BLaER1 (cell line): ENCODE measurements around the gene SLX4IP.

ENCODE experiments used
- H3K27ac ChIP-seq: shearing (Covaris generic); formaldehyde crosslinking; 2 replicates; pipeline ENCODE4 v1.8.1; 2022
- H3K27me3 ChIP-seq: shearing (Covaris generic); formaldehyde crosslinking; 2 replicates; pipeline ENCODE4 v1.8.1; 2022
- H3K36me3 ChIP-seq: shearing (Covaris generic); formaldehyde crosslinking; 2 replicates; pipeline ENCODE4 v1.8.1; 2022
- H3K4me1 ChIP-seq: shearing (Covaris generic); formaldehyde crosslinking; 2 replicates; pipeline ENCODE4 v1.8.1; 2022
- H3K4me2 ChIP-seq: shearing (Covaris generic); formaldehyde crosslinking; 2 replicates; pipeline ENCODE4 v1.8.1; 2022
- H3K4me3 ChIP-seq: shearing (Covaris generic); formaldehyde crosslinking; 2 replicates; pipeline ENCODE4 v1.8.1; 2022
- H3K9ac ChIP-seq: shearing (Covaris generic); formaldehyde crosslinking; 2 replicates; pipeline ENCODE4 v1.8.1; 2022
- H3K9me3 ChIP-seq: shearing (Covaris generic); formaldehyde crosslinking; 2 replicates; pipeline ENCODE4 v1.8.1; 2022
- H4K20me1 ChIP-seq: shearing (Covaris generic); formaldehyde crosslinking; 2 replicates; pipeline ENCODE4 v1.8.1; 2022
- Cebpa-rat ChIP-seq: shearing (Covaris generic); IDR thresholded peaks from 2 replicates; pipeline ENCODE4 v1.8.1; 2022

The SLX4IP gene

DNA sequence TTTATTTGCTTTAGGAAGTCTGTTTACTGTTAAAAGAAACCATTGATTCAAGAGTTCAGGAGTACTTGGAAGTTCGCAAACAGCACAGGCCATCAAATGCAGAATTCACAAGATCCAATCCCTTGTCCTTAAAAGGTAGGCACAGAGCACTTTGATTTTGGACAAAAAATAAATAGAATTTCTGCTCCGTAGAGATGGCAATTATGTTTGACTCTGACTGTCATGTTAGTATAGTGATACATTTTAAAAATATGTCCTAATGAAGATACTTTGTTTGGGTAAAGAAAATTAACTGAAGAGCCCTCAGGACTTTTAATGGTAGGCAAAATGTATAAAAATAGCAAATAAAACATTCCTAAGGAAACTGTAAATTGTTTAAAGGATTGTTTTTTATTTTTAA, 125.6 kb downstream of the SLX4IP start:
- Histone ChIP-seq H3K27ac (no peak overlapping the region), H3K4me3 (no peak overlapping the region), H3K9ac (no peak overlapping the region), H3K4me2 (no peak overlapping the region), H3K27me3 (no peaks in the 10 kb centered on the region), H4K20me1 (peaks cover 4% of the 10 kb centered on the region; the same call in 1 of the 2 replicates), H3K4me1 (peaks cover 19% of the 10 kb centered on the region; the same call in 1 of the 2 replicates), H3K36me3 (peaks cover 12% of the 10 kb centered on the region), H3K9me3 (peaks cover 23% of the 10 kb centered on the region)
- TF ChIP-seq Cebpa-rat, result no peak

GRCh38 chr20:10561302-10561701, 126.2 kb downstream of the SLX4IP start:
- no peaks in the 10 kb centered on the region for H4K20me1 ChIP-seq
- TF ChIP-seq Cebpa-rat, result no peak
- H3K9me3 ChIP-seq, result peaks cover 23% of the 10 kb centered on the region
- no peak overlapping the region for H3K4me2 ChIP-seq
- H3K9ac ChIP-seq, result no peak overlapping the region
- H3K27me3 ChIP-seq, result no peaks in the 10 kb centered on the region
- H3K36me3 ChIP-seq, result peaks cover 12% of the 10 kb centered on the region
- H3K4me1 ChIP-seq, result peaks cover 19% of the 10 kb centered on the region; the same call in 1 of the 2 replicates
- no peak overlapping the region for H3K27ac ChIP-seq
- no peak overlapping the region for H3K4me3 ChIP-seq

DNA sequence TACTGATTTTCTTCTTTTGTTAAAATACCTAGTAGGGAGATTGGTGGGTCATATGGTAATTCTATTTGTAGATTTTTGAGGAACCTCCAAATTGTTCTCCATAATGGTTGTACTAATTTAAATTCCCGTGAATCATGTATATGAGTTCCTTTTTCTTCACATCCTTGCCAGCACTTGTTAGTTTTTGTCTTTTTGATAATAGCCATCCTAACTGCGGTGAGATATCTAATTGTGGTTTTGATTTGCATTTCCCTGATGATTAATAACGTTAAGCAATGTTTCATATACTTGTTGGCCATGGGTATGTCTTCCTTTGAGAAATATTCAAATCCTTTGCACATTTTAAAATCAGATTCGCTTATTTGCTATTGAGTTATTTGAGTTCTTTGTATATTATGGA, 127.8 kb downstream of the SLX4IP start:
- Histone ChIP-seq H4K20me1 (no peaks in the 10 kb centered on the region), H3K4me2 (no peak overlapping the region), H3K36me3 (peaks cover 21% of the 10 kb centered on the region), H3K27ac (no peak overlapping the region), H3K4me3 (no peak overlapping the region), H3K27me3 (no peaks in the 10 kb centered on the region), H3K9me3 (peaks cover 23% of the 10 kb centered on the region), H3K9ac (no peak overlapping the region), H3K4me1 (peaks cover 16% of the 10 kb centered on the region; the same call in 1 of the 2 replicates)
- no peak for TF ChIP-seq Cebpa-rat

- Histone ChIP-seq H3K27me3 (no peaks in the 10 kb centered on the region), H3K4me2 (no peak overlapping the region), H3K9ac (no peak overlapping the region), H3K36me3 (peaks cover 21% of the 10 kb centered on the region), H3K4me3 (no peak overlapping the region), H3K27ac (no peak overlapping the region), H4K20me1 (no peaks in the 10 kb centered on the region), H3K4me1 (peaks cover 5% of the 10 kb centered on the region; the same call in 1 of the 2 replicates), H3K9me3 (peaks cover 23% of the 10 kb centered on the region)
- no peak for TF ChIP-seq Cebpa-rat
These were observed 128.9 kb downstream of the SLX4IP start for GRCh38 chr20:10563935-10564492.

DNA sequence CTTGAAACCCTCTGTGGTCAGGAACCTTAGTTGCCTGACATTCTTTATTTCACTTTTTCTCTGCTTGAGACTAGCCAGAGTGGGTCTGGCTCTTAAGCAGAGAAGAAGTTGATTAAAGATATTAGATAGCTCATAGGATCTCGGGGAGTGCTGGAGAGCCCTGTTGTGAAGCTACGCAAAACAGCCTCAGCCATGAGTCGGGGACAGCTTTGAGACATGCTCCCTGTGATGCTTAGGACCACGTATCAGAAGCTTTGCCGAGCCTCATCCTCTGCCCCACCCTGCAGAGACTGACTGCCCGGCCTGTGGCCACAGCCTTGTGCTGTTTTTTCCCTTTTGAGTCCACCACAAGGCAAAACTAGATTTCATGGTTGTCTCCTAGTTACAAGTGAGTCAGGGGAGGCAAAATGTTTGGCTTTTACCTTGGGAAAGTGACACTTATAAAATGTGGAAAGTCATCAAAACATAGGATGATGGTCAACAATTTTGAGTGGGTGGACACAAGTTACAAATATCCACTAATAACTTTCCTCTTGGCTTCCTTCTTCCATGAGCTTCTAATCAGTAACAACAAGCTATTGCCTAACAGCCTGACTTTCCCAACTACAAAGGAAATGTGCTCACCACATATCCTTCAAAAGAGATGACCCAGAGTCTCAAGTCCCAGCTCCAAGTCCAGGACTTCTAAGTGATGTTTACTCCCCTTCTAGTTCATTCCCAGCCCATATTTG, 130.3 kb downstream of the SLX4IP start:
- Histone ChIP-seq H3K9me3 (peaks cover 23% of the 10 kb centered on the region), H4K20me1 (no peaks in the 10 kb centered on the region), H3K4me1 (no peaks in the 10 kb centered on the region), H3K27ac (no peak overlapping the region), H3K9ac (no peak overlapping the region), H3K27me3 (no peaks in the 10 kb centered on the region), H3K36me3 (peaks cover 26% of the 10 kb centered on the region), H3K4me2 (no peak overlapping the region), H3K4me3 (no peak overlapping the region)
- no peak for TF ChIP-seq Cebpa-rat

- Histone ChIP-seq H3K4me3 (no peak overlapping the region), H3K9me3 (peaks cover 23% of the 10 kb centered on the region), H3K9ac (no peak overlapping the region), H3K4me2 (no peak overlapping the region), H3K27me3 (no peaks in the 10 kb centered on the region), H3K4me1 (no peaks in the 10 kb centered on the region), H3K27ac (no peak overlapping the region), H4K20me1 (no peaks in the 10 kb centered on the region), H3K36me3 (peaks cover 29% of the 10 kb centered on the region)
- TF ChIP-seq Cebpa-rat, result no peak
These were observed 131.1 kb downstream of the SLX4IP start for GRCh38 chr20:10565922-10566897.

DNA sequence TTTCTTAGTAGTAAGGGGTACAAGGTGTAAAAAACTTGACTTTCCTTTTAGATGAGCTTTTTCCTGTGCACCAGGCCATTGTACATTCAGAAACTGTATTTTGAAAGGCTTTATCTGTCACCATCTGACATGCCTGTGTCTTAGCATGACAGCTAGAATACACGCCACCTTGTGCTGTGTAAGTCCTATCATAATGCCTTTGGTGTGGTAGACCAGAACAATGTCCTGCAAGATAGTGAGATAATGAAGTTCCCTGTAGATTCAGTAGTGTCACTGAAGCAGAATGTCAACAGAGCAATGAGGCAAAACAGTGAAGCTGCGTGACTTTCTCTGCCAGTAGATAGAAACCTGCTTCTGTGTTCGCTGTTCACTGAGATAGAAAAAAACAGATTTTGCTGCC, 132.9 kb downstream of the SLX4IP start:
- H3K4me2 ChIP-seq, result no peak overlapping the region
- no peak overlapping the region for H3K4me3 ChIP-seq
- H3K27me3 ChIP-seq, result no peaks in the 10 kb centered on the region
- H3K36me3 ChIP-seq, result peaks cover 21% of the 10 kb centered on the region
- no peaks in the 10 kb centered on the region for H4K20me1 ChIP-seq
- no peak for TF ChIP-seq Cebpa-rat
- no peaks in the 10 kb centered on the region for H3K4me1 ChIP-seq
- H3K9ac ChIP-seq, result no peak overlapping the region
- peaks cover 8% of the 10 kb centered on the region; the same call in 1 of the 2 replicates for H3K9me3 ChIP-seq
- H3K27ac ChIP-seq, result no peak overlapping the region

GRCh38 chr20:10571313-10571815, 136.3 kb downstream of the SLX4IP start:
- Histone ChIP-seq H3K4me2 (no peak overlapping the region), H3K9ac (no peak overlapping the region), H3K4me1 (no peaks in the 10 kb centered on the region), H3K9me3 (no peaks in the 10 kb centered on the region), H3K27me3 (no peaks in the 10 kb centered on the region), H4K20me1 (no peaks in the 10 kb centered on the region), H3K4me3 (no peak overlapping the region), H3K27ac (no peak overlapping the region), H3K36me3 (peaks cover 21% of the 10 kb centered on the region)
- no peak for TF ChIP-seq Cebpa-rat

DNA sequence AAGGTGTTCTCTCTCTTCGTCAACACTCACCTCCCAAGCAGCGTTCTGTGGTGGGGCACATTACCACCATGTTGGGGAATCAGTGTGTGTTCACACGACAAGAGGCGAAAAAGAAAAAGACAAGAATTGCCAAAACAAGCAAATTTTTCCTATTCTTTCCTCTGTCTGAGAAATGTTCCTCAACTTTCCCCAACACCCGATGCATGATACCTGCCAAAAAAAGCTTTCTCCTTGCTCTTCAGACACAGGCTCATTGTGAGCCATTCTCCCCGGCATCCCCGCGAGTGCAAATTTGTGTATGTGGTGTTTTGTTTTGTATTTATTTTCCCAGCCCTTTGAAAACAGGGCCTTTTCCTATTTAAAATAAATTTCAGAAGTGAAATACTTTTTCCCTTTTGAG, 137.7 kb downstream of the SLX4IP start:
- H3K27ac ChIP-seq, result no peak overlapping the region
- no peaks in the 10 kb centered on the region for H4K20me1 ChIP-seq
- no peaks in the 10 kb centered on the region for H3K9me3 ChIP-seq
- no peak overlapping the region for H3K4me3 ChIP-seq
- H3K9ac ChIP-seq, result no peak overlapping the region
- H3K4me2 ChIP-seq, result no peak overlapping the region
- no peak for TF ChIP-seq Cebpa-rat
- H3K27me3 ChIP-seq, result no peaks in the 10 kb centered on the region
- peaks cover 11% of the 10 kb centered on the region for H3K36me3 ChIP-seq
- no peaks in the 10 kb centered on the region for H3K4me1 ChIP-seq
